ENCODE data around the gene TAF9B. TPM values are rescaled to one million over a fixed set of nuclear protein-coding genes. Genes with fewer than 3 reads are reported as not detected.

TAF9B gene
- total and polyA plus RNA-seq, 2 donors (not counting 1 experiment from before 2014, with no cell fraction given): 2.2 to 13.7 TPM

GRCh38 chrX:78140206-78140605, 756 bp upstream of the TAF9B start:
- DNase-seq (no peak), ATAC-seq (ENCODE audit: low read depth) (no peak)
- Histone ChIP-seq H2AFZ (ENCODE audit: insufficient read depth, low read depth, low read length, poor library complexity, severe bottlenecking) (no peak overlapping the region), H4K20me1 (ENCODE audit: control insufficient read depth, insufficient read depth, low read length, poor library complexity, severe bottlenecking) (no peaks in the 10 kb centered on the region), H3K4me3 (ENCODE audit: control extremely low read depth in 1 of 5, extremely low read depth in 1 of 5, insufficient read depth in 1 of 5, low read depth in 2 of 5, low read length in 4 of 5) (no peak overlapping the region), H3K9me3 (ENCODE audit: control extremely low read depth in 1 of 3, control insufficient read depth in 2 of 3, insufficient read depth in 1 of 3, low read length in 2 of 3) (no peaks in the 10 kb centered on the region), H3K27ac (ENCODE audit: low read length in 2 of 2) (no peak overlapping the region), H3K36me3 (replicated peaks in 1 of 2; ENCODE audit: control extremely low read depth in 1 of 2, control insufficient read depth in 1 of 2, extremely low read depth in 1 of 2, insufficient read depth in 2 of 2, low read length in 1 of 2) (no peaks in the 10 kb centered on the region), H3K9ac (ENCODE audit: low read length) (peak overlapping the region; percentile 83), H3K4me2 (replicated peaks; ENCODE audit: low read depth, low read length, poor library complexity, severe bottlenecking) (peak overlapping the region; percentile 77), H3K4me1 (ENCODE audit: control insufficient read depth in 2 of 2, insufficient read depth in 2 of 2, low read length in 2 of 2) (peaks cover 0 to 3% of the 10 kb centered on the region in 2 donors), H3K79me2 (ENCODE audit: control insufficient read depth, insufficient read depth, low read length) (no peaks in the 10 kb centered on the region), H3K27me3 (replicated peaks in 1 of 4; ENCODE audit: control extremely low read depth in 1 of 4, control insufficient read depth in 3 of 4, insufficient read depth in 4 of 4, low read length in 3 of 4) (no peaks in the 10 kb centered on the region)
- Mint-ChIP-seq H3K27me3 (no peaks in the 10 kb centered on the region), H3K4me1 (peaks cover 6% of the 10 kb centered on the region), H3K4me3 (peak overlapping the region; percentile 95), H3K9me3 (ENCODE audit: insufficient read depth) (no peaks in the 10 kb centered on the region), H3K27ac (peak overlapping the region; percentile 74)
- ChIA-PET CTCF (no interaction called here), POLR2A (no interaction called here)
- WGBS (ENCODE audit: insufficient coverage): 98% methylated on average over 6 of the region's 9 CpGs
- TF ChIP-seq EZH2 (IDR thresholded peaks at IDR 0.05; ENCODE audit: borderline replicate concordance, insufficient read depth, low read depth, low read length, poor library complexity, severe bottlenecking) (no peak), CTCF (IDR thresholded peaks at IDR 0.05) (no peak)
- intact Hi-C loops (cut with micrococcal nuclease): no loop called here

DNA sequence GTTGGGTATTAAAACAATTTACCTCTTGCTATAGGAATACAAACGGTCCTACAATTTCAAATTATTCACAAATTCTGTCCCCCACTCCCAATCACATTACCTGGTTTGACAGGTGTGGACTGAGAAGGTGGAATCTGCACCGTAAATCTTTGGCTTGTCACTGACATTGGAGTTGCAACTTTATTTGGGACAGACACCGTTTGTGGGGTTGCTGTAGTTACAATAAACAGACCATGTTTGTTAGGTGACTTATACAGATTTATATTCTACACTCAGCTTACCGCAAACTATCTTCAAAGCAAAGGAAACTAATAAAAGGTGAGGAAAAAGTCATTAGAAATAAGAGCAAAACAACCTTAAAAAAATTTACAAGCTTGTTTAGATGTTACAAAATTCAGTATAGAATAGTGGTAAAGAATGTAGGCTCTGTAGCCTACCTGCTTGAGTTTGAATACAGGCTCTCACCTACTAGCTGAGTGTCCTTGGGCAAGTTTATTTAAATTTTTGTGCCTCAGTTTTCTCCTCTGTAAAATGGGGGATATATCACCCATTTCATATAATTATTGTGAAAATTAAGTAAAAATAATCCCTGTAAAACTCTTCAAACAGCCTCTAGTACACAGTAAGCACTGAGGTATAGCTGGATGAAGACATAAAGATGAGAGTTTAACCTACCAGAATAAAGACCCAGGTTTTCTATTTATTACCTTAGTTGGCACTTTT, 6.1 kb downstream of the TAF9B start:
- H3K27ac ChIP-seq (ENCODE audit: low read length in 2 of 2): no peak overlapping the region
- H3K9me3 ChIP-seq (ENCODE audit: control extremely low read depth in 1 of 3, control insufficient read depth in 2 of 3, insufficient read depth in 1 of 3, low read length in 2 of 3): no peaks in the 10 kb centered on the region
- ChIA-PET CTCF (no interaction called here), POLR2A (interaction anchor here (0.6 kb wide), 1 partner anchor 385 kb away, joined by 3 read pairs; no protein-coding TSS in a partner anchor)
- intact Hi-C loops (cut with micrococcal nuclease): loop anchor here (10.0 kb wide), 4 partner anchors 219 to 1131 kb away; partner anchors contain the start of gene ATP7A
- Mint-ChIP-seq H3K9me3 (ENCODE audit: insufficient read depth) (no peaks in the 10 kb centered on the region), H3K4me1 (no peaks in the 10 kb centered on the region), H3K4me3 (no peak overlapping the region), H3K27me3 (no peaks in the 10 kb centered on the region), H3K27ac (no peak overlapping the region)
- H3K36me3 ChIP-seq (replicated peaks in 1 of 2; ENCODE audit: control extremely low read depth in 1 of 2, control insufficient read depth in 1 of 2, extremely low read depth in 1 of 2, insufficient read depth in 2 of 2, low read length in 1 of 2): peaks cover 0 to 3% of the 10 kb centered on the region in 2 experiments
- ATAC-seq (ENCODE audit: low read depth): no peak
- no peak overlapping the region for H3K9ac ChIP-seq (ENCODE audit: low read length)
- no peaks in the 10 kb centered on the region for H3K79me2 ChIP-seq (ENCODE audit: control insufficient read depth, insufficient read depth, low read length)
- no peaks in the 10 kb centered on the region for H3K27me3 ChIP-seq (replicated peaks in 1 of 4; ENCODE audit: control extremely low read depth in 1 of 4, control insufficient read depth in 3 of 4, insufficient read depth in 4 of 4, low read length in 3 of 4)
- H3K4me1 ChIP-seq (ENCODE audit: control insufficient read depth in 2 of 2, insufficient read depth in 2 of 2, low read length in 2 of 2): no peaks in the 10 kb centered on the region
- no peak overlapping the region for H3K4me3 ChIP-seq (ENCODE audit: control extremely low read depth in 1 of 5, extremely low read depth in 1 of 5, insufficient read depth in 1 of 5, low read depth in 2 of 5, low read length in 4 of 5)
- DNase-seq: no peak
- no CpG with 5 or more reads among the region's 4 CpGs for WGBS (ENCODE audit: insufficient coverage)
- no peak overlapping the region for H3K4me2 ChIP-seq (replicated peaks; ENCODE audit: low read depth, low read length, poor library complexity, severe bottlenecking)
- H4K20me1 ChIP-seq (ENCODE audit: control insufficient read depth, insufficient read depth, low read length, poor library complexity, severe bottlenecking): no peaks in the 10 kb centered on the region
- no peak overlapping the region for H2AFZ ChIP-seq (ENCODE audit: insufficient read depth, low read depth, low read length, poor library complexity, severe bottlenecking)
- TF ChIP-seq CTCF (IDR thresholded peaks at IDR 0.05): no peak
- TF ChIP-seq EZH2 (IDR thresholded peaks at IDR 0.05; ENCODE audit: borderline replicate concordance, insufficient read depth, low read depth, low read length, poor library complexity, severe bottlenecking): no peak
